Measurements from ENCODE around the gene HECTD4. TPM values are rescaled to one million over a fixed set of nuclear protein-coding genes. Genes with fewer than 3 reads are reported as not detected.

HECTD4 gene
- total and polyA plus RNA-seq, 2 experiments from 2014 or later: 25.7 to 36.9 TPM

GRCh38 chr12:112234303-112234702, 147.9 kb downstream of the HECTD4 start (continued):
- TF ChIP-seq ZNF462 (CRISPR knock-in tag; IDR thresholded peaks at IDR 0.05): no peak

GRCh38 chr12:112233242-112233641, 149.0 kb downstream of the HECTD4 start:
- H3K9me3 Mint-ChIP-seq: no peaks in the 10 kb centered on the region
- H3K27ac Mint-ChIP-seq: no peak overlapping the region
- no peaks in the 10 kb centered on the region for H3K79me2 ChIP-seq (replicated peaks; ENCODE audit: insufficient read depth)
- peaks cover 3% of the 10 kb centered on the region; the same call in 1 of the 2 replicates for H4K20me1 ChIP-seq (replicated peaks; ENCODE audit: insufficient read depth)
- peaks cover 2% of the 10 kb centered on the region for H3K27me3 Mint-ChIP-seq (ENCODE audit: insufficient read depth, low read depth, poor library complexity)
- peaks cover 42% of the 10 kb centered on the region for H3K36me3 ChIP-seq (ENCODE audit: insufficient read depth)
- H3K9me2 ChIP-seq (ENCODE audit: insufficient read depth): no peaks in the 10 kb centered on the region
- H3F3A ChIP-seq (replicated peaks; ENCODE audit: low read depth): no peaks in the 10 kb centered on the region
- H3K4me3 ChIP-seq: no peak overlapping the region
- H3K27me3 ChIP-seq (ENCODE audit: insufficient read depth): no peaks in the 10 kb centered on the region
- no peak overlapping the region for H3K4me2 ChIP-seq
- no peak overlapping the region for H2AFZ ChIP-seq
- DNase-seq (ENCODE audit: low spot score): no peak
- H3K4me3 Mint-ChIP-seq: no peak overlapping the region
- no peaks in the 10 kb centered on the region for H3K4me1 ChIP-seq (ENCODE audit: insufficient read depth)
- no peak for TF ChIP-seq ZNF114 (CRISPR knock-in tag; IDR thresholded peaks at IDR 0.05)
- no peak for TF ChIP-seq ETS1 (IDR thresholded peaks at IDR 0.05)
- H3K27ac ChIP-seq (ENCODE audit: low read depth): no peak overlapping the region
- ATAC-seq: no peak
- no peaks in the 10 kb centered on the region for H3K4me1 Mint-ChIP-seq
- peaks cover 19% of the 10 kb centered on the region for H3K36me3 Mint-ChIP-seq (ENCODE audit: low read depth)

All from GM23338 (cell line).